ENCODE data around the gene PRMT3.
A peak's percentile ranks its signal among the peaks of the same experiment; 100 is the strongest.
"Not testable (repeated sequence)": the region's sequence is repeated elsewhere in the genome, so short reads cannot be mapped to it uniquely, and the experiment has no call there.

Gene PRMT3

DNA sequence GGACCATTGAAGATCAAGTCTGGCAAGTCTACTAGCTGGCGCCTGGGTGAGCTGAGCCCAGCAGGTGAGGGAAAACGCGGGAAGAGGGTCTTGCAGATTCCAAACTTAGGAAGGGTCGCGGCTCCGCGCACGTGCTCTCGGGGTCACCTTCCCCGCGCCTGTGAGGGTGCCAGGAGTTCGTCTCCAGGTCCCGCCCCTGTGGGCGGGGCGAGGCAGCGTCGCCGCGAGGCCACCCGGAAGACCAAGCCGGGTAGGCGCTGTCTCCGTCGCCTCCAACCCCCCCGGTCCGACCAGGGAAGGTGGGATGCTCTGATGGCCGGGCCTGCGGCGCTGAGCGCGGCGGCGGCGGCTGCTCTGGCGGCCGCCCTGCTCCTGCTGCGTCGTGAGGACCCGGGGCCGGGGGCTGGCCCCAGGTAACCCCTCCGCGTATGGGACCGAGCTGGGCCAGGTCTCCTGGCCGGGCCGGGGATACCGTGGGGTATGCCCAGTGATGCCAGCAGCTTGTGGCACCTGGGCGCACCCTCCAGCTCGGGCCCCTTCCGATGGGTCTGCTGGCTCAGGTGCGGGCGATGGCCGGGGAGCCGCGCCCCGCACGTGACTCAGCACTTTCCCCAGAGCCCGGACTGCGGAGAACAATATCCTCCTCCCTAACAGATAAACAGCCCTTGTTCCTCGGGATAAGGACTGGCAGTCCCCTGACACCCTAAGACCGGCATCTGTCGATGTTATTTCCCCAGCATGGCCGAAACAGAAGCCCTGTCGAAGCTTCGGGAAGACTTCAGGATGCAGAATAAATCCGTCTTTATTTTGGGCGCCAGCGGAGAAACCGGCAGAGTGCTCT, 23.8 kb upstream of the PRMT3 start, which contains the start of gene HTATIP2:
Gene HTATIP2, plus strand, starts transcription at position 215 of the 841 bp plus-strand sequence. Its CDS starts 524 bp downstream, at position 739.
- no peak for TF ChIP-seq TAF1 (IDR thresholded peaks at IDR 0.05; ENCODE audit: borderline replicate concordance, low read depth, low read length)
- peak; percentile 66; the same call in 1 of the 2 replicates for TF ChIP-seq POLR2A (IDR thresholded peaks at IDR 0.05; ENCODE audit: low read depth, low read length)
- peak; percentile 64 for TF ChIP-seq POLR2AphosphoS5 (IDR thresholded peaks at IDR 0.05; ENCODE audit: low read depth, low read length)
- peak; percentile 79 for DNase-seq (ENCODE audit: insufficient read length)
- peak; percentile 94 for FAIRE-seq

DNA sequence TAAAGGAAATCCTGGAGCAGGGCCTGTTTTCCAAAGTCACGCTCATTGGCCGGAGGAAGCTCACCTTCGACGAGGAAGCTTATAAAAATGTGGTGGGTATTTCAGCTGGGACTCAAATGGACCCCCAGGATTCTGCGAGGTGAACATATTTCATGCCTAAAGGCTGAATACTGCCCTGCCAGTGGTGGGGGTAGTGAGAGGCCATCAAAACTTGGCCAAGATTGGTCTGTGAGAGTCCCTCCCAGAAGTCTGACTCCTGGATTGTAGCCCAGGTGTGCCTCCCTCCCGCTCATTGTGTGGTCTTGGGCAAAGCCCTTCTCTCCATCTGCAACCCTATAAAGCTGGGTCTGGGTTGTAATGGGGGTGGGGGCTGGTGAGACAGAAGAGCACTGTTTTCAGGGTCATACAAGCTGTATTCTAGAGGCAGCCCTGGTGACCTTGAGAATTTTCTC, 23.1 kb upstream of the PRMT3 start:
- DNase-seq (ENCODE audit: insufficient read length) (no peak), FAIRE-seq (no peak)
- TF ChIP-seq POLR2AphosphoS5 (IDR thresholded peaks at IDR 0.05; ENCODE audit: low read depth, low read length) (no peak), POLR2A (IDR thresholded peaks at IDR 0.05; ENCODE audit: low read depth, low read length) (no peak), TAF1 (IDR thresholded peaks at IDR 0.05; ENCODE audit: borderline replicate concordance, low read depth, low read length) (no peak)

GRCh38 chr11:20365465-20365864, 22.1 kb upstream of the PRMT3 start:
- DNase-seq (ENCODE audit: insufficient read length); FAIRE-seq: not testable (repeated sequence)

GRCh38 chr11:20367313-20367948, 20.1 kb upstream of the PRMT3 start:
- TF ChIP-seq TAF1 (IDR thresholded peaks at IDR 0.05; ENCODE audit: borderline replicate concordance, low read depth, low read length) (no peak), POLR2AphosphoS5 (IDR thresholded peaks at IDR 0.05; ENCODE audit: low read depth, low read length) (no peak), POLR2A (IDR thresholded peaks at IDR 0.05; ENCODE audit: low read depth, low read length) (no peak)
- DNase-seq (ENCODE audit: insufficient read length): no peak
- no peak for FAIRE-seq

DNA sequence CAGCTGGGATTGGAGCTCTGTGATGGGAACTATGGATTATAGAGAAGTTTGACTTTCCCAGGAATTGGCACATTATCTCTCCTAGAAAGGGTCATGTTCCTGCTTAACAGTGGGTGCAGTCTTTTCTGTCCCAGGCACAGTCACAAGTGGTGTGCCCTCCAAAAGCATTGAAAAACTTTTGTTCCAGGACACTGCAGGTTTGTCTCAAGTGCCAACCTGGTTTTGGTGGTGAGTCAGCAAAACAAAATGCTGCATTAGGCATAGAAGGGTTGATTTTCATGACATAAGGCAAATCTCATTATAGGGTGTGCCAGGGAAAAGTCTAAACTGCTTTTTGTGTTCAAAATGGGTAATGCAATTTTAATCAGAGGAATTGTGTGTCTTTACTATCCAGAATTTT, 19.1 kb upstream of the PRMT3 start:
- TF ChIP-seq POLR2AphosphoS5 (IDR thresholded peaks at IDR 0.05; ENCODE audit: low read depth, low read length) (no peak), TAF1 (IDR thresholded peaks at IDR 0.05; ENCODE audit: borderline replicate concordance, low read depth, low read length) (no peak), POLR2A (IDR thresholded peaks at IDR 0.05; ENCODE audit: low read depth, low read length) (no peak)
- FAIRE-seq: no peak
- DNase-seq (ENCODE audit: insufficient read length): no peak

GRCh38 chr11:20369826-20370225, 17.7 kb upstream of the PRMT3 start:
- TF ChIP-seq POLR2A (IDR thresholded peaks at IDR 0.05; ENCODE audit: low read depth, low read length) (no peak), TAF1 (IDR thresholded peaks at IDR 0.05; ENCODE audit: borderline replicate concordance, low read depth, low read length) (no peak), POLR2AphosphoS5 (IDR thresholded peaks at IDR 0.05; ENCODE audit: low read depth, low read length) (no peak)
- FAIRE-seq (no peak), DNase-seq (ENCODE audit: insufficient read length) (no peak)

GRCh38 chr11:20372081-20372626, 15.4 kb upstream of the PRMT3 start:
- FAIRE-seq: no peak
- DNase-seq (ENCODE audit: insufficient read length): no peak
- TF ChIP-seq TAF1 (IDR thresholded peaks at IDR 0.05; ENCODE audit: borderline replicate concordance, low read depth, low read length) (no peak), POLR2A (IDR thresholded peaks at IDR 0.05; ENCODE audit: low read depth, low read length) (no peak), POLR2AphosphoS5 (IDR thresholded peaks at IDR 0.05; ENCODE audit: low read depth, low read length) (no peak)

- no peak for TF ChIP-seq POLR2A (IDR thresholded peaks at IDR 0.05; ENCODE audit: low read depth, low read length)
- TF ChIP-seq POLR2AphosphoS5 (IDR thresholded peaks at IDR 0.05; ENCODE audit: low read depth, low read length): no peak
- no peak for TF ChIP-seq TAF1 (IDR thresholded peaks at IDR 0.05; ENCODE audit: borderline replicate concordance, low read depth, low read length)
- FAIRE-seq: no peak
These were observed 14.4 kb upstream of the PRMT3 start for GRCh38 chr11:20373147-20373546.

DNA sequence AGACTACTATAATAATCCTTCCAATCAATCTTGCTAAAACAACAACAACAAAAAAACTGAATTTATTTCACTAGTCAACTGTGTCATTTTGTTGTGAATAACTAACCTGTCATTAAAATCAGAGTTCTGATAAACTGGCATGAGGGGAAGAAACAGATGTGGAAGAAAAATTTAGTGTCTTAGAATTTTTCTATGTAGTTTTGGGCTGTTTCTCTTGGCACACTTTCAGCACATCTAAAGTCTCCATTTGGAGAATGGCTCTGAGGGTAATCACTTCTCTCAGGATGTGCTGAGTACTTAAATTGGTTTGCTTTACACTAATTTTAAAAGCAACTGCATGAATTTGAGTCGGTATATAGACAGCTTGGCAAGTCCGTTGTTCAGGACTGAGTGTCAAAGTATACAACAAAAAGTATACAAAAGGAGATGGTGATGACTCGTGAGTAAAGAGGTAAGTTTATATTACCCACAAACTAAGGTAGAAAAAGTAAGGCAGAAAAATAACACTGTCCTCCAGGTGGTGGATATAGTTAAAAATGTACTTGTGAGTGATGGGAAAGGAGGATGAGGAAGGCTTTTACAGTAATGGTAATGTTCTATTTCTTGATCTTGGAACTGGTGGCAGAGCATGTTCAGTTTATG, 13.8 kb upstream of the PRMT3 start:
- TF ChIP-seq POLR2A (IDR thresholded peaks at IDR 0.05; ENCODE audit: low read depth, low read length): no peak
- TF ChIP-seq POLR2AphosphoS5 (IDR thresholded peaks at IDR 0.05; ENCODE audit: low read depth, low read length): no peak
- TF ChIP-seq TAF1 (IDR thresholded peaks at IDR 0.05; ENCODE audit: borderline replicate concordance, low read depth, low read length): no peak
- DNase-seq (ENCODE audit: insufficient read length) (no peak), FAIRE-seq (no peak)

More at GRCh38 chr11:20373147-20373546, 14.4 kb upstream of the PRMT3 start:
- no peak for DNase-seq (ENCODE audit: insufficient read length)

DNA sequence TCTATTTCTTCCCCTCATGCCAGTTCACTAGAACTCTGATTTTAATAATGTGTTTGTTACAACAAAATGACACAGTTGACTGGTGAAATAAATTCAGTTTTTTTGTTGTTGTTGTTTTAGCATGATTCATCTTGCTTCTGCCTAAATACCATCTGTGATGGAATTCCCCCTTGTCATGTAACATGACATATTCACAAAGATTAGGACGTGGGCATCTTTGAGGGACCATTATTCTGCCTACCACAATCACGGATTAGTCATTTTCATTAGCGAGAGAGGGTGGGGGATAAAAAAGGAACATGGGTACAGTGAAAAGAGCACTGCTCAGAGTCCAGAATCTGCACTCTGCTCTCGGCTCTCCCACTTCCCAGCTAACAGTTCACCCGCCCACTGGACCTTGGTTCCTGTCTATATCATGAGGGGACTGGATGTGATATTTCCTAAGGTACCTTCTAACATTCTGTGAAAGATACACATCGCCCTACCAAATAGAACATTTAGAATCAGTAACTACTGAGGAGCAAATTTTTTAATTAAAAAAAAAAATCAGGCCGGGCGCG, 12.7 kb upstream of the PRMT3 start:
- no peak for TF ChIP-seq POLR2AphosphoS5 (IDR thresholded peaks at IDR 0.05; ENCODE audit: low read depth, low read length)
- TF ChIP-seq TAF1 (IDR thresholded peaks at IDR 0.05; ENCODE audit: borderline replicate concordance, low read depth, low read length): no peak
- no peak for TF ChIP-seq POLR2A (IDR thresholded peaks at IDR 0.05; ENCODE audit: low read depth, low read length)
- FAIRE-seq: no peak
- no peak for DNase-seq (ENCODE audit: insufficient read length)

- DNase-seq (ENCODE audit: insufficient read length): no peak
- FAIRE-seq: no peak
- no peak for TF ChIP-seq TAF1 (IDR thresholded peaks at IDR 0.05; ENCODE audit: borderline replicate concordance, low read depth, low read length)
- no peak for TF ChIP-seq POLR2AphosphoS5 (IDR thresholded peaks at IDR 0.05; ENCODE audit: low read depth, low read length)
- no peak for TF ChIP-seq POLR2A (IDR thresholded peaks at IDR 0.05; ENCODE audit: low read depth, low read length)
These were observed 11.3 kb upstream of the PRMT3 start for GRCh38 chr11:20376162-20376730.

- DNase-seq (ENCODE audit: insufficient read length); FAIRE-seq: not testable (repeated sequence)
These were observed 1.5 kb upstream of the PRMT3 start for GRCh38 chr11:20385996-20386395.

All from GM12892 (cell line).